Measurements from ENCODE around the gene C9orf40. TPM values are rescaled to one million over a fixed set of nuclear protein-coding genes. Genes with fewer than 3 reads are reported as not detected.
A peak's percentile ranks its signal among the peaks of the same experiment; 100 is the strongest.

The C9orf40 gene
- 20.3 TPM for polyA plus RNA-seq (2013, experiment 1 of 4)
- 18.6 TPM for polyA plus RNA-seq (2013, experiment 2 of 4)
- 18.6 TPM for polyA plus RNA-seq (2013, experiment 3 of 4)
- 16.9 TPM for polyA plus RNA-seq (2013, experiment 4 of 4)

GRCh38 chr9:74952201-74953151 is at the start of gene C9orf40:
C9orf40 (minus strand) TSS chr9:74952912; CDS start chr9:74952611, 301 bp downstream.
- 2 to 3% methylated on average over 125 of the region's 125 CpGs for whole genome bisulfite sequencing, 2 experiments
- Histone ChIP-seq H3K4me1 (ENCODE audit: control insufficient read depth, insufficient read depth, low read length) (no peaks in the 10 kb centered on the region), H3K9me3 (ENCODE audit: control insufficient read depth, low read length) (no peaks in the 10 kb centered on the region), H3K27me3 (ENCODE audit: control insufficient read depth, insufficient read depth, low read length, poor library complexity, severe bottlenecking) (no peaks in the 10 kb centered on the region), H3K36me3 (ENCODE audit: control insufficient read depth, insufficient read depth, low read length) (no peaks in the 10 kb centered on the region), H3K27ac (ENCODE audit: insufficient read depth, low read depth, low read length, poor library complexity, severe bottlenecking) (peak within 1 kb of the TSS; percentile 84), H3K4me3 (ENCODE audit: insufficient read depth, low read depth, low read length) (peak within 1 kb of the TSS; percentile 83)

GRCh38 chr9:75001719-75002421 is 49.2 kb upstream of the C9orf40 start:
- WGBS, 2 experiments: 86% methylated on average over 4 of the region's 4 CpGs
- Histone ChIP-seq H3K27me3 (ENCODE audit: control insufficient read depth, insufficient read depth, low read length, poor library complexity, severe bottlenecking) (no peaks in the 10 kb centered on the region), H3K9me3 (ENCODE audit: control insufficient read depth, low read length) (no peaks in the 10 kb centered on the region), H3K36me3 (ENCODE audit: control insufficient read depth, insufficient read depth, low read length) (peaks cover 4% of the 10 kb centered on the region), H3K27ac (ENCODE audit: insufficient read depth, low read depth, low read length, poor library complexity, severe bottlenecking) (no peak overlapping the region), H3K4me3 (ENCODE audit: insufficient read depth, low read depth, low read length) (no peak overlapping the region), H3K4me1 (ENCODE audit: control insufficient read depth, insufficient read depth, low read length) (no peaks in the 10 kb centered on the region)

- Histone ChIP-seq H3K27me3 (ENCODE audit: control insufficient read depth, insufficient read depth, low read length, poor library complexity, severe bottlenecking) (no peaks in the 10 kb centered on the region), H3K4me1 (ENCODE audit: control insufficient read depth, insufficient read depth, low read length) (no peaks in the 10 kb centered on the region), H3K9me3 (ENCODE audit: control insufficient read depth, low read length) (no peaks in the 10 kb centered on the region), H3K27ac (ENCODE audit: insufficient read depth, low read depth, low read length, poor library complexity, severe bottlenecking) (no peak overlapping the region), H3K4me3 (ENCODE audit: insufficient read depth, low read depth, low read length) (no peak overlapping the region), H3K36me3 (ENCODE audit: control insufficient read depth, insufficient read depth, low read length) (peaks cover 4% of the 10 kb centered on the region)
- WGBS, 2 experiments: 90 to 92% methylated on average over 2 of the region's 2 CpGs
These were observed 48.1 kb upstream of the C9orf40 start for GRCh38 chr9:75000835-75001234.

GRCh38 chr9:74985041-74985440 is 32.3 kb upstream of the C9orf40 start:
- no peaks in the 10 kb centered on the region for H3K36me3 ChIP-seq (ENCODE audit: control insufficient read depth, insufficient read depth, low read length)

GRCh38 chr9:74983709-74984108 is 31.0 kb upstream of the C9orf40 start:
- WGBS, 2 experiments: 83 to 88% methylated on average over 1 of the region's 1 CpG

More at GRCh38 chr9:74985041-74985440, 32.3 kb upstream of the C9orf40 start:
- H3K27me3 ChIP-seq (ENCODE audit: control insufficient read depth, insufficient read depth, low read length, poor library complexity, severe bottlenecking): no peaks in the 10 kb centered on the region
- no peaks in the 10 kb centered on the region for H3K4me1 ChIP-seq (ENCODE audit: control insufficient read depth, insufficient read depth, low read length)
- no peak overlapping the region for H3K4me3 ChIP-seq (ENCODE audit: insufficient read depth, low read depth, low read length)
- H3K27ac ChIP-seq (ENCODE audit: insufficient read depth, low read depth, low read length, poor library complexity, severe bottlenecking): no peak overlapping the region
- H3K9me3 ChIP-seq (ENCODE audit: control insufficient read depth, low read length): no peaks in the 10 kb centered on the region

GRCh38 chr9:74979844-74980243 is 27.1 kb upstream of the C9orf40 start:
- H3K4me3 ChIP-seq (ENCODE audit: insufficient read depth, low read depth, low read length): no peak overlapping the region
- H3K27ac ChIP-seq (ENCODE audit: insufficient read depth, low read depth, low read length, poor library complexity, severe bottlenecking): no peak overlapping the region
- WGBS, 2 experiments: 89 to 100% methylated on average over 1 to 4 of the region's 4 CpGs
- H3K27me3 ChIP-seq (ENCODE audit: control insufficient read depth, insufficient read depth, low read length, poor library complexity, severe bottlenecking): no peaks in the 10 kb centered on the region
- H3K4me1 ChIP-seq (ENCODE audit: control insufficient read depth, insufficient read depth, low read length): no peaks in the 10 kb centered on the region
- no peaks in the 10 kb centered on the region for H3K36me3 ChIP-seq (ENCODE audit: control insufficient read depth, insufficient read depth, low read length)
- H3K9me3 ChIP-seq (ENCODE audit: control insufficient read depth, low read length): no peaks in the 10 kb centered on the region

More at GRCh38 chr9:74983709-74984108, 31.0 kb upstream of the C9orf40 start:
- Histone ChIP-seq H3K36me3 (ENCODE audit: control insufficient read depth, insufficient read depth, low read length) (no peaks in the 10 kb centered on the region), H3K4me3 (ENCODE audit: insufficient read depth, low read depth, low read length) (no peak overlapping the region), H3K9me3 (ENCODE audit: control insufficient read depth, low read length) (no peaks in the 10 kb centered on the region), H3K4me1 (ENCODE audit: control insufficient read depth, insufficient read depth, low read length) (no peaks in the 10 kb centered on the region), H3K27me3 (ENCODE audit: control insufficient read depth, insufficient read depth, low read length, poor library complexity, severe bottlenecking) (no peaks in the 10 kb centered on the region), H3K27ac (ENCODE audit: insufficient read depth, low read depth, low read length, poor library complexity, severe bottlenecking) (no peak overlapping the region)

- Histone ChIP-seq H3K4me3 (ENCODE audit: insufficient read depth, low read depth, low read length) (no peak overlapping the region), H3K9me3 (ENCODE audit: control insufficient read depth, low read length) (no peaks in the 10 kb centered on the region), H3K27ac (ENCODE audit: insufficient read depth, low read depth, low read length, poor library complexity, severe bottlenecking) (no peak overlapping the region), H3K36me3 (ENCODE audit: control insufficient read depth, insufficient read depth, low read length) (no peaks in the 10 kb centered on the region), H3K27me3 (ENCODE audit: control insufficient read depth, insufficient read depth, low read length, poor library complexity, severe bottlenecking) (no peaks in the 10 kb centered on the region), H3K4me1 (ENCODE audit: control insufficient read depth, insufficient read depth, low read length) (no peaks in the 10 kb centered on the region)
- WGBS, 2 experiments: 89 to 96% methylated on average over 4 of the region's 4 CpGs
These were observed 24.6 kb upstream of the C9orf40 start for GRCh38 chr9:74977287-74977686.

GRCh38 chr9:74975538-74975937 is 22.8 kb upstream of the C9orf40 start:
- no peaks in the 10 kb centered on the region for H3K27me3 ChIP-seq (ENCODE audit: control insufficient read depth, insufficient read depth, low read length, poor library complexity, severe bottlenecking)
- no peak overlapping the region for H3K27ac ChIP-seq (ENCODE audit: insufficient read depth, low read depth, low read length, poor library complexity, severe bottlenecking)
- H3K4me3 ChIP-seq (ENCODE audit: insufficient read depth, low read depth, low read length): no peak overlapping the region
- H3K4me1 ChIP-seq (ENCODE audit: control insufficient read depth, insufficient read depth, low read length): no peaks in the 10 kb centered on the region
- no peaks in the 10 kb centered on the region for H3K9me3 ChIP-seq (ENCODE audit: control insufficient read depth, low read length)
- WGBS, 2 experiments: 96% methylated on average over 5 of the region's 5 CpGs
- no peaks in the 10 kb centered on the region for H3K36me3 ChIP-seq (ENCODE audit: control insufficient read depth, insufficient read depth, low read length)

GRCh38 chr9:74974558-74974957 is 21.8 kb upstream of the C9orf40 start:
- H3K27me3 ChIP-seq (ENCODE audit: control insufficient read depth, insufficient read depth, low read length, poor library complexity, severe bottlenecking): no peaks in the 10 kb centered on the region
- no peaks in the 10 kb centered on the region for H3K9me3 ChIP-seq (ENCODE audit: control insufficient read depth, low read length)
- H3K4me1 ChIP-seq (ENCODE audit: control insufficient read depth, insufficient read depth, low read length): no peaks in the 10 kb centered on the region
- 93 to 94% methylated on average over 1 of the region's 1 CpG for WGBS, 2 experiments
- no peak overlapping the region for H3K27ac ChIP-seq (ENCODE audit: insufficient read depth, low read depth, low read length, poor library complexity, severe bottlenecking)
- no peak overlapping the region for H3K4me3 ChIP-seq (ENCODE audit: insufficient read depth, low read depth, low read length)
- H3K36me3 ChIP-seq (ENCODE audit: control insufficient read depth, insufficient read depth, low read length): no peaks in the 10 kb centered on the region

GRCh38 chr9:74973714-74974113 is 21.0 kb upstream of the C9orf40 start:
- Histone ChIP-seq H3K9me3 (ENCODE audit: control insufficient read depth, low read length) (no peaks in the 10 kb centered on the region), H3K27me3 (ENCODE audit: control insufficient read depth, insufficient read depth, low read length, poor library complexity, severe bottlenecking) (no peaks in the 10 kb centered on the region), H3K36me3 (ENCODE audit: control insufficient read depth, insufficient read depth, low read length) (no peaks in the 10 kb centered on the region), H3K27ac (ENCODE audit: insufficient read depth, low read depth, low read length, poor library complexity, severe bottlenecking) (no peak overlapping the region), H3K4me3 (ENCODE audit: insufficient read depth, low read depth, low read length) (no peak overlapping the region), H3K4me1 (ENCODE audit: control insufficient read depth, insufficient read depth, low read length) (no peaks in the 10 kb centered on the region)
